Nephron (organoid): Measurements from ENCODE around the gene UBQLN3.

Source experiments
- H3K27ac Mint-ChIP-seq, 3 experiments: 2 replicates each; pipeline ENCODE4 v1.8.0; 2020; ENCODE audit warnings: mixed read lengths in 3 of 3, mild to moderate bottlenecking in 2 of 3, moderate library complexity in 1 of 3
- H3K27me3 Mint-ChIP-seq: 2 replicates; pipeline ENCODE4 v1.8.0; 2021; ENCODE audit warnings: low read depth, mild to moderate bottlenecking, moderate library complexity, mixed read lengths
- H3K36me3 Mint-ChIP-seq: 2 replicates; pipeline ENCODE4 v1.8.0; 2020; ENCODE audit warnings: low read depth, mixed read lengths
- H3K4me1 Mint-ChIP-seq: 2 replicates; pipeline ENCODE4 v1.8.0; 2020; ENCODE audit warnings: mixed read lengths
- H3K4me3 Mint-ChIP-seq, 3 experiments: 2 replicates each; pipeline ENCODE4 v1.8.0; 2020; ENCODE audit warnings: mild to moderate bottlenecking in 3 of 3, mixed read lengths in 3 of 3, moderate library complexity in 2 of 3
- H3K9me3 Mint-ChIP-seq: 2 replicates; pipeline ENCODE4 v1.8.0; 2020; ENCODE audit warnings: mixed read lengths
- TF ChIP-seq, protein P1 (sequence below), 3 experiments: fragments of 200-600 bp; sonication (generic); IDR thresholded peaks; one replicate each; pipeline ENCODE4 v1.5.0; 2021; ENCODE audit warnings: antibody characterized with exemption in 3 of 3; ENCODE audit not compliant: unreplicated experiment in 3 of 3

The UBQLN3 gene

DNA sequence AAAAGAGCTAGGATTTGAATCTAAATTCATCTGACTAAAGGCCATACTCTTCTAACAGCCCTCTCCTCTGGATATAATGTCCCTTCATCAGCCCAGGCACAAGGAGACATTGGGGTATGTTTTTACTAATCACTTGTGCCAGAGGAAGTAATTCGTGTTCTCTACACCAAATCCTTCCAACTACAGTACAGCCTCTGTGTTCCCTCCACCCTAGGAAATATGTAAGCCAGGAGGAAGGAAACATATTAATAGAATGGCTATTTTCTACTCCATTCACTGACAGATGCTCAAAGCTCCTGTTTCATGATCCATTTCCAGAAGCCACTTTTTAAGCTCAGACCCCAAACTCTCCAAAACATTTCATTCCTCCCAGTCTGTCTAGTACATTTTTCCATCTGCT lies 18.7 kb upstream of the UBQLN3 start:
- no peaks in the 10 kb centered on the region for H3K36me3 Mint-ChIP-seq
- no peak overlapping the region for H3K4me3 Mint-ChIP-seq
- no peaks in the 10 kb centered on the region for H3K9me3 Mint-ChIP-seq
- H3K27ac Mint-ChIP-seq: no peak overlapping the region
- peaks cover 12% of the 10 kb centered on the region for H3K27me3 Mint-ChIP-seq
- H3K4me1 Mint-ChIP-seq: peaks cover 16% of the 10 kb centered on the region
- TF ChIP-seq, protein P1, sequence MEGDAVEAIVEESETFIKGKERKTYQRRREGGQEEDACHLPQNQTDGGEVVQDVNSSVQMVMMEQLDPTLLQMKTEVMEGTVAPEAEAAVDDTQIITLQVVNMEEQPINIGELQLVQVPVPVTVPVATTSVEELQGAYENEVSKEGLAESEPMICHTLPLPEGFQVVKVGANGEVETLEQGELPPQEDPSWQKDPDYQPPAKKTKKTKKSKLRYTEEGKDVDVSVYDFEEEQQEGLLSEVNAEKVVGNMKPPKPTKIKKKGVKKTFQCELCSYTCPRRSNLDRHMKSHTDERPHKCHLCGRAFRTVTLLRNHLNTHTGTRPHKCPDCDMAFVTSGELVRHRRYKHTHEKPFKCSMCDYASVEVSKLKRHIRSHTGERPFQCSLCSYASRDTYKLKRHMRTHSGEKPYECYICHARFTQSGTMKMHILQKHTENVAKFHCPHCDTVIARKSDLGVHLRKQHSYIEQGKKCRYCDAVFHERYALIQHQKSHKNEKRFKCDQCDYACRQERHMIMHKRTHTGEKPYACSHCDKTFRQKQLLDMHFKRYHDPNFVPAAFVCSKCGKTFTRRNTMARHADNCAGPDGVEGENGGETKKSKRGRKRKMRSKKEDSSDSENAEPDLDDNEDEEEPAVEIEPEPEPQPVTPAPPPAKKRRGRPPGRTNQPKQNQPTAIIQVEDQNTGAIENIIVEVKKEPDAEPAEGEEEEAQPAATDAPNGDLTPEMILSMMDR (IDR thresholded peaks at IDR 0.05; ENCODE audit: unreplicated experiment in 3 of 3): no peak

DNA sequence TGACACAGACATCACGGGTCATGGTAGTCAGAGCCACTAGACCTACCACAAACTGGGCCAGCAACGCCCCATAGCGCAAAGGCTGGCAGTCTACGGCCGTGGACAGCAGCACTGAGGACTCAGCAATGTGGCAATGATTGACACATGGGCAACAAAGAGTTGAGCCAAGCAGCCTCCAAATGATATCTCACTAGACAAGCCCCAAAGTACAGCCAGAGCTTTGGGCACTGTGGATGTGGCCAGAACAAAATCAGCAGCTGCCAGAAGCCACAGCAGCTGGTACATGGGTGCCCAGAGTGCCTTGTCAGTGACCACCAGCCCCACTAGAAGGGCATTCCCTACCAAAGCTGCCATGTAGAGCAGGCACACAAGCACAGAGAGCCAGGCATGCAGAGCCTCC lies 18.0 kb upstream of the UBQLN3 start:
- H3K4me3 Mint-ChIP-seq: no peak overlapping the region
- H3K27ac Mint-ChIP-seq: no peak overlapping the region
- H3K36me3 Mint-ChIP-seq: no peaks in the 10 kb centered on the region
- H3K27me3 Mint-ChIP-seq: peaks cover 12% of the 10 kb centered on the region
- no peaks in the 10 kb centered on the region for H3K9me3 Mint-ChIP-seq
- TF ChIP-seq, protein P1 (IDR thresholded peaks at IDR 0.05; ENCODE audit: unreplicated experiment in 3 of 3): no peak
- H3K4me1 Mint-ChIP-seq: peaks cover 16% of the 10 kb centered on the region

DNA sequence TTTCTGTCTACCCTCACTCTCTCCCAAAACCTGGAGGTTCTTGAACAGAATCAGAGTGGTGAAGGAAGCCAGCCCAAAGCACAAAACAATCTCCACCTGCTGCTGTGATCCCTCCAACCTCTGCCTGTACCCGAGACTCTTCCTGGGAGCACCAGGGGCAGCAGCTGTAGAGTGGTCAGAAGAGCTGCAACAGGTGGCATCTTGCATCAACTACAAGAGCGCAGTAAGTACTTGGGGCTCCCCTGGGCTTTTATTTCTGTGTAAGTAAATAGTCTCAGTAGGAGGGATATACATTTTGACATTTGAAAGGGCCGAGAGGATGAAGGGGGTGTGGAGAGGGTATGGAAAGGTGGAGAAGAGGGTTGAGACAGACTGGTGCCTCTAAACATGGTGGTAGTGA lies 15.0 kb upstream of the UBQLN3 start:
- peaks cover 12% of the 10 kb centered on the region for H3K27me3 Mint-ChIP-seq
- TF ChIP-seq, protein P1 (IDR thresholded peaks at IDR 0.05; ENCODE audit: unreplicated experiment in 3 of 3): no peak
- H3K36me3 Mint-ChIP-seq: no peaks in the 10 kb centered on the region
- H3K9me3 Mint-ChIP-seq: no peaks in the 10 kb centered on the region
- H3K27ac Mint-ChIP-seq: no peak overlapping the region
- H3K4me3 Mint-ChIP-seq: no peak overlapping the region
- H3K4me1 Mint-ChIP-seq: peaks cover 16% of the 10 kb centered on the region

DNA sequence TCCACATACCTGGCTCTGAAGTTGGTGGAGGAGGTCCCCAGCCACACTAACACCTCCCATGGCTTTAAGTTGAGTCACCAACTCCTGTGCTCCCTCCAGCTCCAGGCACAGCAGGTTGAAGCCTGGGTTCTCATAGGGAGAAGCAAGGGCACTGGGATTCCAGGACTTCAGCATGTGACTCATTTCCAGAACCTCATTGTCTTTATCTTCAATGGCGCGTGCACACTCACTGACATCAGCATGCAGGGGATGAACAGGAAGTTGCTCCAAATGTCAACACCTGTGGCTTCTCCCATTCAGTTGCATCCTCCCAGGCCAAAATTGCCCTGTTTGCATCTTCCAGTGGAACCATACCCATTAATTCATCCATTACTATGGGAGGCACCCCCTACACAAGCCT lies 12.6 kb upstream of the UBQLN3 start:
- H3K36me3 Mint-ChIP-seq: no peaks in the 10 kb centered on the region
- H3K4me1 Mint-ChIP-seq: peaks cover 6% of the 10 kb centered on the region
- no peak overlapping the region for H3K27ac Mint-ChIP-seq
- H3K27me3 Mint-ChIP-seq: peaks cover 12% of the 10 kb centered on the region
- H3K9me3 Mint-ChIP-seq: no peaks in the 10 kb centered on the region
- no peak overlapping the region for H3K4me3 Mint-ChIP-seq
- TF ChIP-seq, protein P1 (IDR thresholded peaks at IDR 0.05; ENCODE audit: unreplicated experiment in 3 of 3): no peak

DNA sequence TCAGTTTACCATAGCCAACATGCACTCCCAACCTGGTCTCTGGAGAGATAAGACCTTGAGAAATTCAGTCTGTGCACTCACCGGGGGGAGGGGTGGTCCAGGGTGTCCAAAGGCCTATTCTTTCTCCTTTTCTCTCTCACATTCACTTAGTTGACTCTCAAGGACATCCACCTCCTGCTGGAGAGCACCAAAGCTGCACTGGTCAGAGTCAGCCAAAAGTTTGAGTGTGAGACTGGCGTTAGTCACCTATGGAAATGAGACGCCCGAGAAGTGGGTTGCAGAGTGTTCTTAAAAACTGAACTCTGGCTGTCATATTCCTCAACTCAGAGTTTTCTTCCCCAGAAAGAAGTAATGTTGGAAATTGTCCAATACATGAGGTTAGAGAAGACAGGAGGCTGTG lies 11.8 kb upstream of the UBQLN3 start:
- H3K36me3 Mint-ChIP-seq: no peaks in the 10 kb centered on the region
- no peak overlapping the region for H3K4me3 Mint-ChIP-seq
- TF ChIP-seq, protein P1 (IDR thresholded peaks at IDR 0.05; ENCODE audit: unreplicated experiment in 3 of 3): no peak
- H3K4me1 Mint-ChIP-seq: peaks cover 6% of the 10 kb centered on the region
- H3K9me3 Mint-ChIP-seq: no peaks in the 10 kb centered on the region
- no peak overlapping the region for H3K27ac Mint-ChIP-seq
- H3K27me3 Mint-ChIP-seq: peaks cover 12% of the 10 kb centered on the region

DNA sequence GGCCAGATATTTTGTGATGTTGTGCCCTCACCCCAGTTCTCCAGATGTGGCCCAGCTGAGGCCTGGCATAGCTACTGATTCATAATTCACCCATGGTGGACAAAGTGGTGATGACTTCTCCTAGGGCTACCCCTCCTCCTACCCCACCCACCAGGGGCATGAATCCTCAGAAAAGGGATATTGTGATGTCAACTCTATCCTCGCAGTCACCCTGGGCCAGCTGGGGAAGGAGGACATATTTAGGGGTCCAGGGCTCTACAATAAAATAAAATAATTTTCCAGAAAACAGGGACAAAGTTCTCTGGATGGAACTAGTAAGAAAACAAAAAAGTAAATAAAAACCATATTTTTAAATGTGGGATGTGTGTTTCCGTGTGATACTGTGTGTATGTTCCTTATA lies 6.8 kb upstream of the UBQLN3 start, which contains the start of gene UBQLNL:
TSS of gene UBQLNL (minus strand) at position 101 of the 400 bp plus-strand sequence. CDS start 258 bp downstream, outside the sequence.
- no peak within 1 kb of the TSS for H3K4me3 Mint-ChIP-seq

More for the DNA sequence above, 6.8 kb upstream of the UBQLN3 start, which contains the start of gene UBQLNL:
- Mint-ChIP-seq H3K36me3 (no peaks in the 10 kb centered on the region), H3K27me3 (peaks cover 5% of the 10 kb centered on the region), H3K27ac (no peak within 1 kb of the TSS), H3K9me3 (no peaks in the 10 kb centered on the region), H3K4me1 (no peaks in the 10 kb centered on the region)
- TF ChIP-seq, protein P1 (IDR thresholded peaks at IDR 0.05; ENCODE audit: unreplicated experiment in 3 of 3): no peak
